ENCODE data around the gene RNU5D-1. TPM values are rescaled to one million over a fixed set of nuclear protein-coding genes. Genes with fewer than 3 reads are reported as not detected.

Gene RNU5D-1
- total and polyA plus RNA-seq, 5 donors, result not detected

DNA sequence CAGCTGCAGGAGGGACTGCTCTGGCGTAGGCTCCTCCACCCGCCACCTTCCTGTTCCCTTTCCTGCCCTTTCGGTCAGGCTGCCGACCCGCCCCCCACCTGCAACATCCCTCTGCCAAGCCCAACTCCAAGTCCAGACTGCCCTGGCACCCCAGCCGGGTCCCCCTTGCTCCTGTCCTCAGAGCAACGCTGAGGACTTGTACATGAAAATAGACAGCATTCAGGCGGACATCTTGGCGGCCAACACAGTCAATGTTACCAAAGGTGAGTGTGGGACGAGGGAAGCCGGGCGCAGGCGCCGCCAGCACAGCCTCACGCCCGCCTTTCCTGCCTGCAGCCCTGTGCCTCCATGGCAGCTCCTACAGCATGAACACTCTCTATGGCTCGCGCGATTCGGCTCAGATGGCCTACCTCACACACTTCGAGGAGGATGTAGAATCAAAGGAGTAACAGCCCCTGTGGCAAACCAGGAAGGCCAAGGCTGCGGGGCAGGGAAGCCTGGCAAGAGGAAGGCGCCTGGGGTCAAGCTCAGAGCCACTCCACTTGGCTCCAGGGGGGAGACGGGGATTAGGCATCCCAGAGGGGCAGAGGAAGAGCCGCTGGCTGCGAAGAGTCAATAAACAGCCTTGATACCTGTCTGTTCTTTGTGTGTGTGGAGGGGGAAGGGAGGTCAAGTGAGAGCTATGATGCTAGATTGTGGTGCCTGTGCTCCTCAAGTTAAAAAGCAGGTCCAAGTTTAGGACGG is 5.8 kb downstream of the RNU5D-1 start:
- DNase-seq (no peak), ATAC-seq (no peak)
- intact Hi-C loops (cut with DNase I), result no loop called here
- 78% methylated on average over 27 of the region's 27 CpGs for WGBS
- Histone ChIP-seq H3K9me3 (ENCODE audit: control insufficient read depth, low read length) (no peaks in the 10 kb centered on the region), H3K27ac (ENCODE audit: low read length) (no peak overlapping the region), H3K27me3 (ENCODE audit: control insufficient read depth, insufficient read depth) (no peaks in the 10 kb centered on the region), H3K4me1 (ENCODE audit: control insufficient read depth, insufficient read depth, low read length) (no peaks in the 10 kb centered on the region), H3K4me3 (ENCODE audit: low read length) (no peak overlapping the region)

DNA sequence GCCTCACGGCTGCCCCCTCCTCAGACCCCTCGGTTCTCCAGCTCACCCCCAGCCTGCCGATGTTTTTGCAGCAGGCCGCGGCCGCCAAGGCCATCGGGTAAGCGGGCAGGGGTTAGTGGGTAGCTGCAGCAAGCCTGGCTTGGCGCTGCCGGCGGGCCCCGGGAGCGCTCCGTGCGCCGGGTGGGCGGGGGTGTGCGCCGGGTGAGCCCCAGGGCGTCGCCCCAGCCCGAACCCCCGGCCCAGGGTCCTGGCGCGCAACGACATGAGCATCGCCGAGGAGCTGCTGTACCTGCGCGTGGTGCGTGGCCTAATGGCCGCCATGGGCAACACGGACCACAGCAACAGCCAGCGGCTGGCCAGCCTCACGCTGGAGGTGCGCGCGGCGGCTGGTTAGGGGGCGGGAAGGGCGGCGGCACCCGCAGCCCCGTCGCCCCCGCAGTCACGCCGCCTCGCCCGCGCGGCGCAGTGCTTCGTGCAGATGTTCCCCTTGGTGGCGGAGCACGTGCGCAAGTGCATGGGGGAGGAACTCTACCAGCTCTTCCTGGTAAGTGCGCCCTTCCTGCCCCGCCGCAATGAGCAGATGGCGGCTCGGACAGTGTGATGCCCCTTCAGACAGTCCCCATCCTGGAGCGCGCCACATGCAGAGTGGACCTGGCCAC is 6.5 kb downstream of the RNU5D-1 start:
- Histone ChIP-seq H3K27me3 (ENCODE audit: control insufficient read depth, insufficient read depth) (no peaks in the 10 kb centered on the region), H3K4me3 (ENCODE audit: low read length) (no peak overlapping the region), H3K27ac (ENCODE audit: low read length) (no peak overlapping the region), H3K4me1 (ENCODE audit: control insufficient read depth, insufficient read depth, low read length) (no peaks in the 10 kb centered on the region), H3K9me3 (ENCODE audit: control insufficient read depth, low read length) (no peaks in the 10 kb centered on the region)
- DNase-seq (no peak), ATAC-seq (no peak)
- WGBS, result 64% methylated on average over 64 of the region's 64 CpGs
- intact Hi-C loops (cut with DNase I), result no loop called here

DNA sequence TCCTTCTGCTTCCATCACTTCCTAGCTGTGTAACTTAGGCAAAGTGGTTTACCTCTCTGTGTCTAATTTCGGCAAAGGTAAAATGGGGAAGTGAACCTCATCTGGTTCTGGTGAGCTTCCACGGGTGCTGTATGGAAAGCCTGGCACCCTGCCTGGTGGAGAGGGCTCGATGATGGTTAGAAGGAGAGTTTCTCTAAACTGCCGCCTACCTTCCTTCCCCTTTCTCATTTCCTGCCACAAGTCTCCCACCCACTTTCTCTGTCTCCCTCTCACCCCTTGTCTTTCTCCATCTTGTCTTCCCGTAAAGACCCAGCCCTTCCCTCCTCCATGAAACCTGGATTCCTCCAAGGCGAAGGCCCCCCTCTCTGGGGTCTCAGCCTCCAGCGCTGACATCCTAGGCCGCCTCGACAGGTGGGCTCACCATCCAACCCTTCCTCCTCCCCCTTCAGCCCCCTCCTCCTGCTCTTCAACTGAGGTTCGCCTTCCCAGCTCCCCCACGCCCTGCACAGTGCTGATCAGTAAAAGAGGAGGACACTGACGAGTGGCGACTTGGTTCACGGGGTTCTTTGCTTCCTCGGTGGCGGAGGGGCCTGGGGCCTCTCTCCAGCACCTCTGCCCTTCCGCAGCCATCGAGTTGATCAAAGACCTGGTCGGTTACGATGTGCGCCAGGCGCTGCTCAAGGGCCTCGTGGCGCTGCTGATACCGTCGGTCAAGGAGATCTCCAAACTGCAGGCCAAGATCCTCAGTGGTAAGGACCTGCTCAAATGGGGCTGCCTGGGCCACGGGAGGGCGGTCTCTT is 7.3 kb downstream of the RNU5D-1 start:
- WGBS, result 79% methylated on average over 28 of the region's 28 CpGs
- no peaks in the 10 kb centered on the region for H3K27me3 ChIP-seq (ENCODE audit: control insufficient read depth, insufficient read depth)
- intact Hi-C loops (cut with DNase I), result no loop called here
- no peak overlapping the region for H3K4me3 ChIP-seq (ENCODE audit: low read length)
- no peak overlapping the region for H3K27ac ChIP-seq (ENCODE audit: low read length)
- no peaks in the 10 kb centered on the region for H3K9me3 ChIP-seq (ENCODE audit: control insufficient read depth, low read length)
- H3K4me1 ChIP-seq (ENCODE audit: control insufficient read depth, insufficient read depth, low read length), result no peaks in the 10 kb centered on the region
- DNase-seq (peak; percentile 34 to 73 (median 72)), ATAC-seq (no peak)

DNA sequence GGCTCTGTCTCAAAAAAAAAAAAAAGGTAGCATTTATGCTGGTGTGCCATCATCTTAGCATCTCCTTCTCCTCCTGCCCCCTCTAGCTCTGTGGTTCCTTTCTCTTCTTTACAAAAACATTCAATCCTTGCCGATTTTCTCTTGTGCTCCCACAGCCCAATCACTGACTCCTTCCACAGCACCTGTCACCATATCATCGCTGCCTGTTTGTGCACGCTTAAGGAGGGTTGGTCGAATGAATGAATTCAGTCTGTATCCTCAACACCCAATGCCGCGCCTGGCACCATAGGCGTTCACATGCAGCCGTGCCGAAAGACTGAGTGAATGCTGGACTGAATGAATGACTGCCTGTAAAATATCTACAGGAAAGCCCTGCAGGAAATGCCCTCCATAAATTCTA is 7.9 kb downstream of the RNU5D-1 start:
- Histone ChIP-seq H3K27me3 (ENCODE audit: control insufficient read depth, insufficient read depth) (no peaks in the 10 kb centered on the region), H3K27ac (ENCODE audit: low read length) (no peak overlapping the region), H3K9me3 (ENCODE audit: control insufficient read depth, low read length) (no peaks in the 10 kb centered on the region), H3K4me3 (ENCODE audit: low read length) (no peak overlapping the region), H3K4me1 (ENCODE audit: control insufficient read depth, insufficient read depth, low read length) (no peaks in the 10 kb centered on the region)
- DNase-seq, result no peak
- intact Hi-C loops (cut with DNase I), result no loop called here
- 79% methylated on average over 9 of the region's 9 CpGs for WGBS
- ATAC-seq, result no peak

DNA sequence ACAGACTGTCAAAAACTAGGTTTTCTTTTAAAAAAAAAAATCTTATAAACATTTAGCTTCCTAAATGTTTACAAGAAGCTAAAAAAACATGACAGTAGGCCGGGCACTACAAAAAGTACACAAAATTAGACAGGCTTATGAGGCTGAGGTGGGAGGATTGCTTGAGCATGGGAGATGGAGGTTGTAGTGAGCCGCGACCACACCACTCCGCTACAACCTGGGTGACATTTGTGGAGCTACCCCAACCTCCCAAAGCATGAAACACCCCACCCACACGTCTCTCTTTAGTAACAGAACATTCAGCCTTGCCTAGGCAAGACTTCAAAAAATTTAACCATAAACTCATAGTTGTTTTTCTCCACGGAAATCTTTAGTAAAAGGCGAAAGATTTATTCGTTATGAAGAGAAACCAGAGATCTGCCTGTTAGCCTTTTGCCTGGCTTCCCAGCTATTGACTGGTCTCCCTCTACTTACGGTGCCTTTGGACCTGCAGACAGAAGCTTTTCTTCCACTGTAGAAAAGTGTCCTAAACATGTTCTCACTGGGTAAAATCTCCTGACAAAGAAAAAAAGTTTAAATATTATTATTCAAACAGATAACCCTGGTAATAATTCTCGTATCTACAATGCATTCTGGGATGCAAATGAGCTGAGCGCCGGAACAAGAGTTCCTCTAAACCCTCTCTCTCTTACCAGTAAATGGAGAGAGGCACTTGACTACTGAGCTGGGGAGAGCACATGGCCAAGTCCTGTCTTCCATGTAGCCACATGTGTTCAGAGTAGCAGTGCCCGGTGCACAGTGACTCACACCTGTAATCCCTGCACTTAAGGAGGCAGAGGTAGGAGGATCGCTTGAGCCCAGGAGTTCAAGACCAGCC is 9.2 kb downstream of the RNU5D-1 start:
- WGBS, result 32% methylated on average over 14 of the region's 14 CpGs
- Histone ChIP-seq H3K27ac (ENCODE audit: low read length) (no peak overlapping the region), H3K9me3 (ENCODE audit: control insufficient read depth, low read length) (no peaks in the 10 kb centered on the region), H3K27me3 (ENCODE audit: control insufficient read depth, insufficient read depth) (no peaks in the 10 kb centered on the region), H3K4me1 (ENCODE audit: control insufficient read depth, insufficient read depth, low read length) (no peaks in the 10 kb centered on the region), H3K4me3 (ENCODE audit: low read length) (no peak overlapping the region)
- peak in 2 of 3 donors; percentile 46 to 68 for DNase-seq
- peak; percentile 67 to 81 for ATAC-seq
- intact Hi-C loops (cut with DNase I), result no loop called here

DNA sequence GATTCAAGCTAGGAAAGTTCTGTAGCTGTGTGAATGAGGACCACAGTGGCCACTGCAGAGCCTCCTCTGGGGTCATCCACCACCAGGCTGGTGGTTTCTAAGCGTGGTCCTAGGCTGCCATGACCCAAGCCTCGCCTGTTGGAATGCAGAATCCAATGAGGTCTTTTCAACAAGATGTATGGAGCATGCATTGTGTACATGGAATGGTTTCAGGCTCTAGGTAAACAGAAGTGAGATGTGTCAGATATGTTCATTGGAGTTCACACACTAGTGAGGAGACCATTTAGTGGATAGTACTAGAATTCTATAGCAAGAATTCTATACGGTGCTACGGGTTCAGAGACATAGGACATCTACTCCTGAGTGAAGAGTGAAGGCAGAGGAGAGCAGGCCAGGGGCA is 10.7 kb downstream of the RNU5D-1 start:
- intact Hi-C loops (cut with DNase I), result no loop called here
- WGBS, result 87% methylated on average over 4 of the region's 4 CpGs

DNA sequence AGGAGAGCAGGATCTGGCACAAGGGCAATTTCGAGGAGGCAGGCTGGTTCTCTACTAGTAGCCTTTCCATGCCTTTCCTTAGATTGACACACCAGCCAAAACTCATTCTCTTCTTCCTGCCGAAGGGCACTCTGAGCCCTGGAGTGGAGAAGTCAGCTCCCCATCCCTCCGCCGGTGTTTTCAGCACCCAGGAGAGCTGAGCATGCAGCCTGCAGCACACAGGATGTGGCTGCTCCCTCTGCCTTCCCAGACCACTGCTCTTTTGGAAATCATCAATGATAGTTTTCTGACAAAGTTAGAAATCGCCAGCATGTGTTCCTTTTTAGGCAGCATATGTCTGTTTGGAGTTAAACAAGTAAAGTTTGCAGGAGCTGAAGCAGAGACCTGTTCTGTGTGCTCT is 11.7 kb downstream of the RNU5D-1 start:
- intact Hi-C loops (cut with DNase I), result no loop called here
- no peaks in the 10 kb centered on the region for H3K27me3 ChIP-seq (ENCODE audit: control insufficient read depth, insufficient read depth)
- ATAC-seq, result no peak
- H3K4me3 ChIP-seq (ENCODE audit: low read length), result no peak overlapping the region
- no peaks in the 10 kb centered on the region for H3K4me1 ChIP-seq (ENCODE audit: control insufficient read depth, insufficient read depth, low read length)
- no peak for DNase-seq
- 56% methylated on average over 5 of the region's 5 CpGs for WGBS
- no peaks in the 10 kb centered on the region for H3K9me3 ChIP-seq (ENCODE audit: control insufficient read depth, low read length)
- no peak overlapping the region for H3K27ac ChIP-seq (ENCODE audit: low read length)

More for the DNA sequence above, 10.7 kb downstream of the RNU5D-1 start:
- no peaks in the 10 kb centered on the region for H3K4me1 ChIP-seq (ENCODE audit: control insufficient read depth, insufficient read depth, low read length)
- no peaks in the 10 kb centered on the region for H3K9me3 ChIP-seq (ENCODE audit: control insufficient read depth, low read length)
- DNase-seq (no peak), ATAC-seq (no peak)
- H3K4me3 ChIP-seq (ENCODE audit: low read length), result no peak overlapping the region
- H3K27me3 ChIP-seq (ENCODE audit: control insufficient read depth, insufficient read depth), result no peaks in the 10 kb centered on the region
- H3K27ac ChIP-seq (ENCODE audit: low read length), result no peak overlapping the region

DNA sequence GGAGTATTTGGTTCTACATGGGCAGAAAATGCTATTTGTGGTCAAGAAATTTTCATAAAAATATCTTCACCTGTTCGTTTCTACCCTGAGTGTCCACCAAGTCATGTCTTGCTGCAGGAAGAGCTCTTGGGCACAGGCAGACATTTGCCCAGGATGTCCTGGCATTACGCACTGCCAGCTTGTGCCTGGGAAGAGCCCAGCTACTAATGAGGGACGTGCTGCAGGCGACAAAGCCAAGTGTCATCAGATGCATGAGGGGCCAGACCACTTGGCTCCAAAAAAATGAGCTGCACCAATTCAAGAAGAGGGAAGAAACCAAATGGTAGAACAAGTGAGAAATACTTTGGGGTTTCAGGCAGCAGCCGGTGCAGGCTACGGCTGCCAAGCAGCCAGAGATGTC is 12.9 kb downstream of the RNU5D-1 start:
- WGBS, result 76% methylated on average over 6 of the region's 6 CpGs
- no peaks in the 10 kb centered on the region for H3K4me1 ChIP-seq (ENCODE audit: control insufficient read depth, insufficient read depth, low read length)
- ATAC-seq (no peak), DNase-seq (no peak)
- intact Hi-C loops (cut with DNase I), result no loop called here
- no peak overlapping the region for H3K4me3 ChIP-seq (ENCODE audit: low read length)
- no peaks in the 10 kb centered on the region for H3K27me3 ChIP-seq (ENCODE audit: control insufficient read depth, insufficient read depth)
- no peak overlapping the region for H3K27ac ChIP-seq (ENCODE audit: low read length)
- H3K9me3 ChIP-seq (ENCODE audit: control insufficient read depth, low read length), result no peaks in the 10 kb centered on the region

DNA sequence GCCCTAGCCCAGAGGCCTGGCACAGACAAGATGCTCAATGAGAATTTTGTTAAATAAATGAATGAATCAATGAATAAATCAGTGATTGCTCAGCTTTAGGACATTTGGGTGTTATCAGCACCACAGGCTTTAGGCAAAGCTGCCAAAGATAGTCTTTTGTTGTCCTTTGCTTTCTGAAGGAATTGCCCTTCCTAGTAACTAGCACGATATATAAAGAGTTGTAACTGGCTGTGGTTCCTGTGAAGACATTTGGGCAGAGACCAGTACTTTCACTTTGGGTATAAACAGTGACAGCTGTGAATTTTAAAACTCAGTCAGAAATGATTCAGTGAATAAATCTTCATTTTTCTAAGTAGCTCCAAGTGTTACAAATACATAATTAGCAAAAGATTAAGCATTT is 13.3 kb downstream of the RNU5D-1 start:
- ATAC-seq, result no peak
- intact Hi-C loops (cut with DNase I), result no loop called here

DNA sequence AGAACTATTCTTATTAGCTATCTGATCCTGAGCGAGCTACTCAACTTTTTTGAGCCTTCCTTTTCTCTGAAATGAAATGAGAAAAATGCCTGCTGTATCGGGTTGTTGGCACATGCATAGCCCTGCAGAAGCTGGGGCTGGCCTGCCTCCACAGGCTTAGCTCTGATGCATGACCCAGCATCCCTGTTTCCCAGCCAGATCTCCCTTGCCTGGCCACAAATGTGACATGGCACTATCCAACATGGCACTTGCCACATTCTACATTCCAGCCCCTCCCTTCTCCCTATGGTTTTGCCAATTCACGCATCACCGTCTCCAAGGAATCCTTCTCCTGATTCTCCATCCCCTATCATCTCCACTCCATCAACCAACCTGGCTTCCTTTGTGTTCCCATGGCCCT is 13.8 kb downstream of the RNU5D-1 start:
- Histone ChIP-seq H3K4me1 (ENCODE audit: control insufficient read depth, insufficient read depth, low read length) (no peaks in the 10 kb centered on the region), H3K27ac (ENCODE audit: low read length) (no peak overlapping the region), H3K9me3 (ENCODE audit: control insufficient read depth, low read length) (no peaks in the 10 kb centered on the region), H3K27me3 (ENCODE audit: control insufficient read depth, insufficient read depth) (no peaks in the 10 kb centered on the region), H3K4me3 (ENCODE audit: low read length) (no peak overlapping the region)
- intact Hi-C loops (cut with DNase I), result no loop called here
- no peak for ATAC-seq
- DNase-seq, result no peak
- WGBS, result 84% methylated on average over 4 of the region's 4 CpGs

More for the DNA sequence above, 13.3 kb downstream of the RNU5D-1 start:
- no peaks in the 10 kb centered on the region for H3K9me3 ChIP-seq (ENCODE audit: control insufficient read depth, low read length)
- H3K4me1 ChIP-seq (ENCODE audit: control insufficient read depth, insufficient read depth, low read length), result no peaks in the 10 kb centered on the region
- H3K27ac ChIP-seq (ENCODE audit: low read length), result no peak overlapping the region
- H3K4me3 ChIP-seq (ENCODE audit: low read length), result no peak overlapping the region
- no peak for DNase-seq
- WGBS, result 28% methylated on average over 1 of the region's 1 CpG
- no peaks in the 10 kb centered on the region for H3K27me3 ChIP-seq (ENCODE audit: control insufficient read depth, insufficient read depth)
